HL-60 (cell line): ENCODE data around the gene COG1.
A peak's percentile ranks its signal among the peaks of the same experiment; 100 is the strongest.

Source experiments
- POLR2AphosphoS5 ChIP-seq: IDR thresholded peaks from 2 replicates; pipeline ENCODE4 v1.6.1; 2012; ENCODE audit warnings: low read depth
- SPI1 ChIP-seq: IDR thresholded peaks from 2 replicates; pipeline ENCODE4 v1.6.1; 2012; ENCODE audit warnings: low read depth, mild to moderate bottlenecking, borderline replicate concordance
- TF ChIP-seq, protein P1 (sequence below): IDR thresholded peaks from one replicate; pipeline ENCODE4 v1.5.1; 2011; ENCODE audit warnings: low read length, control low read depth, inconsistent platforms; ENCODE audit not compliant: insufficient read depth

DNA sequence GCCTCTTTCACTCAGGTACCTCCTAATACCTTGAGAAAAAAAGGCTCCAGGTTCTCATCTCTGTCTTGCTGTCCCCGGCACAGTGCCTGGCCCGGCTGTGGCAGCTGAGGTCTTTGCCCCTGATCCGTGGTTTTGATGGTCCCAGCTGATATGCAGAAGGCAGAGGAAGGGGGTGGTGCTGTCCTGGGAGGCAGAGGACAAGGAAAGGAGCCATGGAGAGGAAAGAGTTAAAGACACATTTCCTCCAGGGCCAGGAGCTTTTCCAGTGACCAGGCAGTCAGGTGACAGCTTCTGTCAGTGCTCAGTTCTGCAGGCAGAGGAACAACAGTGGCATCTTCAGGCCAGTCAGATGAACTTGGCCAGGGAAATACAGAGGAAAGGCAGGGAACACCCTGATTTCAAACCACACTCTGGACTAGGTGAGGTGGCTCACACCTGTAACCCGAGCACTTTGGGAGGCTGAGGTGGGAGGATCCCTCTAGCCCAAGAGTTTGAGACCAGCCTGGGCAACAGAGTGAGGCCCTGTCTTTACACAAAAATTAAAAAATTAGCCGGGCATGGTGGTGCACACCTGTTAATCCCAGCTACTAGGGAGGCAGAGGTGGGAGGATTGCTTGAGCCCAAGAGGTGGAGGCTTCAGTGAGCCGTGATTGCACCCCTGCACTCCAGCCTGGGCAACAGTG lies 3.3 kb upstream of the COG1 start:
- TF ChIP-seq, protein P1, sequence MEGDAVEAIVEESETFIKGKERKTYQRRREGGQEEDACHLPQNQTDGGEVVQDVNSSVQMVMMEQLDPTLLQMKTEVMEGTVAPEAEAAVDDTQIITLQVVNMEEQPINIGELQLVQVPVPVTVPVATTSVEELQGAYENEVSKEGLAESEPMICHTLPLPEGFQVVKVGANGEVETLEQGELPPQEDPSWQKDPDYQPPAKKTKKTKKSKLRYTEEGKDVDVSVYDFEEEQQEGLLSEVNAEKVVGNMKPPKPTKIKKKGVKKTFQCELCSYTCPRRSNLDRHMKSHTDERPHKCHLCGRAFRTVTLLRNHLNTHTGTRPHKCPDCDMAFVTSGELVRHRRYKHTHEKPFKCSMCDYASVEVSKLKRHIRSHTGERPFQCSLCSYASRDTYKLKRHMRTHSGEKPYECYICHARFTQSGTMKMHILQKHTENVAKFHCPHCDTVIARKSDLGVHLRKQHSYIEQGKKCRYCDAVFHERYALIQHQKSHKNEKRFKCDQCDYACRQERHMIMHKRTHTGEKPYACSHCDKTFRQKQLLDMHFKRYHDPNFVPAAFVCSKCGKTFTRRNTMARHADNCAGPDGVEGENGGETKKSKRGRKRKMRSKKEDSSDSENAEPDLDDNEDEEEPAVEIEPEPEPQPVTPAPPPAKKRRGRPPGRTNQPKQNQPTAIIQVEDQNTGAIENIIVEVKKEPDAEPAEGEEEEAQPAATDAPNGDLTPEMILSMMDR, result peak; percentile 83
- no peak for TF ChIP-seq POLR2AphosphoS5
- TF ChIP-seq SPI1, result no peak
